Prostate gland (tissue), 2 donors: ENCODE data around the gene DPYD. TPM values are rescaled to one million over a fixed set of nuclear protein-coding genes. Genes with fewer than 3 reads are reported as not detected.
"Not testable (repeated sequence)": the region's sequence is repeated elsewhere in the genome, so short reads cannot be mapped to it uniquely, and the experiment has no call there.

Experiments used
- DNase-seq: peaks from one replicate; pipeline ENCODE4 v3.0.0-alpha.2; 2019; ENCODE audit warnings: low spot score
- H3K27ac ChIP-seq, 2 donors: fragments of 200-600 bp; sonication (generic); 2 replicates each; pipeline ENCODE4 v1.5.1; 2017 to 2019
- H3K27me3 ChIP-seq: fragments of 200-600 bp; sonication (generic); replicated peaks from 2 replicates; pipeline ENCODE4 v1.5.1; 2019; ENCODE audit not compliant: insufficient read depth
- H3K36me3 ChIP-seq, 2 donors: fragments of 200-600 bp; sonication (generic); 1 replicate in 1 of 2; 2 replicates in 1 of 2; pipeline versions ENCODE4 v1.5.1 to v1.8.1; 2017 to 2019
- H3K4me1 ChIP-seq: fragments of 200-600 bp; sonication (generic); replicated peaks from 2 replicates; pipeline ENCODE4 v1.5.1; 2019
- H3K4me3 ChIP-seq, 2 donors: fragments of 200-600 bp; sonication (generic); 2 replicates each; pipeline ENCODE4 v1.5.1; 2017 to 2019
- H3K9me3 ChIP-seq: fragments of 200-600 bp; sonication (generic); 2 replicates; pipeline ENCODE4 v1.5.1; 2017
- CTCF ChIP-seq, 4 experiments: fragments of 200-600 bp in 2 of 4; fragments of 450-650 bp in 2 of 4; sonication (generic) in 2 of 4; IDR thresholded peaks; 1 replicate in 3 of 4; 2 replicates in 1 of 4; pipeline ENCODE4 v1.5.1; 2016 to 2019; ENCODE audit warnings: antibody characterized with exemption in 4 of 4, mild to moderate bottlenecking in 2 of 4, moderate library complexity in 2 of 4
- POLR2A ChIP-seq: fragments of 450-650 bp; IDR thresholded peaks from one replicate; pipeline ENCODE4 v1.6.1; 2016; ENCODE audit warnings: antibody characterized with exemption, mild to moderate bottlenecking
- POLR2AphosphoS5 ChIP-seq: sonication (generic); formaldehyde crosslinking; IDR thresholded peaks from one replicate; pipeline ENCODE4 v1.6.1; 2017; ENCODE audit warnings: antibody characterized with exemption
- WGBS: methylation state at CpG from one replicate; pipeline ENCODE4 v1.1.5; 2018; 5-methylcytosine and 5-hydroxymethylcytosine counted together
- intact Hi-C: fragments of 100-400 bp; cut with DNase I; formaldehyde crosslinking; loops from one replicate; pipeline ENCODE4 v1.14.2; 2022
- total RNA-seq, 2 donors: library from RNA; depleted of rRNA; stranded (reverse); fragments of >200 nt; gene quantifications; one replicate each; pipeline ENCODE4 v1.1.0, GENCODE V29; 2016

The DPYD gene
- total RNA-seq, 2 donors from 2014 or later, result 18.2 to 19.7 TPM

DNA sequence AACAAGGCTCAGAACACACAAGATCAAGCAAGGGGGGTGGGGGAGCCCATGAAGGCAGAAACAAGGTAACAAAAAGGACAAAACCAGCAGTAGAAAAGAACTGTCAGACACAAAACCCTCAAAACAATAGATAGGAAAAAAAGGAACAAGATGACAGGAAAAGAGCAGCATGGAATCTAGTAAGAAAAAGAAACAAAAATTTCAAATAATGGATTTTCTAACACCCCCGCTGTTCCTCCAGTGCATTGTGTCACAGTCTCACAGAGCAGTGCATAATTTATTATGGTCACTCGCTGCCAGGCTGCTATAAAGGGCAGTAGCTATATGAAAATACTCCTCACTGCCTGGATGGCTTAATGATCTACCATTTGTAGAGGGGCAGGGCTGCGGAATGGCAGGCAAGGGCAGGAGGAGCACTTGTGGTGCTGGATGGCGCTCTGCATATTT is 567.9 kb downstream of the DPYD start:
- no peaks in the 10 kb centered on the region for H3K27me3 ChIP-seq
- no peaks in the 10 kb centered on the region for H3K4me1 ChIP-seq
- intact Hi-C loops, result no loop called here
- no peaks in the 10 kb centered on the region for H3K36me3 ChIP-seq
- DNase-seq, result no peak
- TF ChIP-seq POLR2A (no peak), CTCF (IDR thresholded peaks at IDR 0.05) (no peak), POLR2AphosphoS5 (no peak)
- 62% methylated on average over 4 of the region's 4 CpGs for WGBS
- no peak overlapping the region for H3K27ac ChIP-seq
- H3K4me3 ChIP-seq, result no peak overlapping the region
- no peaks in the 10 kb centered on the region for H3K9me3 ChIP-seq

DNA sequence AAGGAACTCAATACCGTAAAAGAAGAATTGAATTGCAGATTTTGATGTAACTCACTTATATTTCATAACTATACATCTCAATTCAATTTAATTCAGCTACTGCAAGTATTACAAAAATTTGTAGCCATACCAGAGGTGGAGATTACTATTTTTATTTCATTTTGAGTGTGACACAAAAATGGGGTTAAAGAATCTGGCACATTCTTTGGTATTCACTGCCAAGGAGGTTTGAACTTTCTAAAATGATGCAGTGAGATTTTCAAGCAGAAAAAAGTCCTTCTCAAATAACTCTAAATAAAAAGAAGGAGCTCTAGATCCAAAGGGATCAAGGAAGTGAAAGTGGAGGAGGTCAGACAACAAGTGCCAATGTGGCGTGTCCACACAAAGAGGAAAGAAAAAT is 569.0 kb downstream of the DPYD start:
- WGBS, result 76% methylated on average over 2 of the region's 2 CpGs
- Histone ChIP-seq H3K27ac (no peak overlapping the region), H3K4me1 (no peaks in the 10 kb centered on the region), H3K36me3 (no peaks in the 10 kb centered on the region), H3K27me3 (no peaks in the 10 kb centered on the region), H3K4me3 (no peak overlapping the region), H3K9me3 (no peaks in the 10 kb centered on the region)
- DNase-seq, result no peak
- TF ChIP-seq POLR2A, result no peak
- TF ChIP-seq POLR2AphosphoS5, result no peak
- no peak for TF ChIP-seq CTCF (IDR thresholded peaks at IDR 0.05)
- intact Hi-C loops, result no loop called here

GRCh38 chr1:97350662-97351061 is 570.2 kb downstream of the DPYD start:
- 34% methylated on average over 2 of the region's 2 CpGs for WGBS
- intact Hi-C loops, result no loop called here

GRCh38 chr1:97350241-97350640 is 570.6 kb downstream of the DPYD start:
- intact Hi-C loops, result no loop called here
- Histone ChIP-seq H3K36me3 (no peaks in the 10 kb centered on the region), H3K4me1 (no peaks in the 10 kb centered on the region), H3K4me3 (no peak overlapping the region), H3K27me3 (no peaks in the 10 kb centered on the region), H3K27ac (no peak overlapping the region), H3K9me3 (no peaks in the 10 kb centered on the region)
- TF ChIP-seq CTCF (IDR thresholded peaks at IDR 0.05) (no peak), POLR2A (no peak), POLR2AphosphoS5 (no peak)
- DNase-seq, result no peak

More at GRCh38 chr1:97350662-97351061, 570.2 kb downstream of the DPYD start:
- no peak for DNase-seq
- H3K27me3 ChIP-seq, result no peaks in the 10 kb centered on the region
- H3K36me3 ChIP-seq, result no peaks in the 10 kb centered on the region
- no peaks in the 10 kb centered on the region for H3K9me3 ChIP-seq
- H3K27ac ChIP-seq, result no peak overlapping the region
- TF ChIP-seq POLR2A (no peak), CTCF (IDR thresholded peaks at IDR 0.05) (no peak), POLR2AphosphoS5 (no peak)
- H3K4me1 ChIP-seq, result no peaks in the 10 kb centered on the region
- H3K4me3 ChIP-seq, result no peak overlapping the region

DNA sequence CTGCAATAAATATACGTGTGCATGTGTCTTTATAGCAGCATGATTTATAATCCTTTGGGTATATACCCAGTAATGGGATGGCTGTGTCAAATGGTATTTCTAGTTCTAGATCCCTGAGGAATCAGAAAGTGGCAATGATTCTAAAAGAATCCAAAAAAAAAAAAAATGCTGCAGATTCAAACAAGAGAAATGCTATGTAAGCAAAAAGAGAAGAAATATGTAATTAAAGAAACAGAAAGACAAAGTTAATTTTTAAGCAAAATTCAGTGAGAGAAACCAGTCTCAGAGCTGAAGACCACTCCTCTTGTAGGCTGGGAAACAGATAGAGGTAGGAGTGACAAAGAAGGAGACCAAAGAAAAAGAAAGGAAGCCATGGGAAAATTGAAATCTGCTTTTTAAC is 571.0 kb downstream of the DPYD start:
- H3K4me1 ChIP-seq, intact Hi-C loops: not testable (repeated sequence)

More for the DNA sequence above, 571.0 kb downstream of the DPYD start:
- DNase-seq, H3K4me3 ChIP-seq, H3K36me3 ChIP-seq, H3K27me3 ChIP-seq, H3K9me3 ChIP-seq, H3K27ac ChIP-seq: not testable (repeated sequence)
- 75% methylated on average over 1 of the region's 1 CpG for WGBS
